Hypothalamus (tissue), 51 donors: Measurements from ENCODE around the gene WAC.
"Not testable (repeated sequence)": the region's sequence is repeated elsewhere in the genome, so short reads cannot be mapped to it uniquely, and the experiment has no call there.

Experiments
- DNase-seq, 51 donors: peaks; one replicate each; lab custom pipeline; 2025; lab: John Stamatoyannopoulos, UW

WAC gene

DNA sequence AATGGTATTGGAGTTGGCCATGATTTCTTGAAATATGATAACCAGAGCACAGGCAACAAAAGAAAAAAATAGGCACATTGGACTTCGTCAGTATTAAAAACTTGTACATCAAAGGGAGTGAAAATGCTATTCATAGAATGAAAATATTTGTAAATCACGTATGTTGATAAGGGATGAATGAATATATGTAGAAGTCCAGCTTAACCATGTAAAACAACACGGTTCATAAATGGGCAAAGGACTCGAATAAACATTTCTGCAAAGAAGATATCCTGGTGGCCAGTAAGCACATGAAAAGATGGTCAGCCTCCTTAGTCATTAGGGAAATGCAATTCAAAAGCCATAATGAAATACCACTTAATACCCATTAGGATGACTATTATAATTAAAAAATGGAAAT, 68.1 kb downstream of the WAC start:
- no peak for DNase-seq

DNA sequence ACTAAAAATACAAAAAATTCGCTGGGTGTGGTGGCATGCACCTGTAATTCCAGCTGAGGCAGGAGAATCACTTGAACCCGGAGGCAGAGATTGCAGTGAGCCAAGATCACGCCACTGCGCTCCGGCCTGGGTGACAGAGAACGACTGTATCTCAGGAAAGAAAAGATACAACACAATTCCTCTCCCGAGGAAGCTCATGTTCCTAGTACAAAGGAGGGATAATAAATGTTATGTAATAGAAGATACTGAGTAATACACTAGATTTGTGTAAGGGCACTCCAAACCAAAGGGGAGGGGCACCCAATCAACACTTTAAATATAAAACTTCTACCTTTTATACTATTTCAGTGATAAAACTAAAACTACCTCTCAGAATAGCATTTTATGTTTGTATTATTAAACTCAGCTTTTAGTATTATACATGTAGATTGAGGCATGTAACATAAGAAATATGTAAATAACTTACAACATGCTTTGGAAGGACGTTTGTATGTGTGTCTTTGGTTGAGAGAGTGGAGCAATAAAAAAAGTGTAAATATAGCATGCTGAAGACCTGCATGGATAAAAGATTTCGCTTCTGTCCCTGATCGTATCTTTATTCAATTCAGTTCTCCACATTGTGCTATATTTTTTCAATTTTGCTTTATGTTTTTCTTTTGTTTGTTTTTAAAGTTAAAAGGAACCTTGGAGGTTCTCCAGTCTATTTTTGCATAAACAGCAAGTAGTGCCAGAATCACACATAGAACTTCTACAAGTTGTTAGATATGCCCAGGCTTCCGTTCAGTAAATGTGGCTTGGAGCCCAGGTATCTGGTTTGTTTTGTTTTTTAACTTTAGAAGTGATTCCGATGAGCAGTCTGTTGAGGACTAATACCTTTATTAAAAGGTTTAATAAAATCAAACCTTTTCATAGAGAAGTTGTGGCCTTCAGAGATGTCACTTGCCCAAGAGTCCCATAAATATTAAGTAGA, 71.9 kb downstream of the WAC start:
- DNase-seq = no peak

DNA sequence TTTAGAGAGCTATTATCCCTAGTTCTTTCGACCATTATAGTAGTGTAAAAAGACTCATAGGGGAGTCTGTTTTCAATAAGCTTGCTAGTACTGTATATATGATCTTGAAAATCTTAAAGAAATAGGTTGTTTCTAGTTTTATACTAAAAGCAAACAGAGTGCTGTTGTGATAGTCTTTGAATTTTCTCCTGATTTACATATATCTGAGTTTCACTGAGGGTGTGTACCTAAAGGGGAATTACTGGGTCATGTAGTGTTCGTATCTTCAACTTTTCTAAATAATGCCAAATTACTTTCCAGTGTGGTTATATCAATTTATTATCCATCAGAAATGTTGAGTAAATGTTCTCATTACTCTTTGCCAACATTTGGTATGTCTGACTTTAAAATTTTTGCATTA, 73.7 kb downstream of the WAC start:
- DNase-seq = no peak

DNA sequence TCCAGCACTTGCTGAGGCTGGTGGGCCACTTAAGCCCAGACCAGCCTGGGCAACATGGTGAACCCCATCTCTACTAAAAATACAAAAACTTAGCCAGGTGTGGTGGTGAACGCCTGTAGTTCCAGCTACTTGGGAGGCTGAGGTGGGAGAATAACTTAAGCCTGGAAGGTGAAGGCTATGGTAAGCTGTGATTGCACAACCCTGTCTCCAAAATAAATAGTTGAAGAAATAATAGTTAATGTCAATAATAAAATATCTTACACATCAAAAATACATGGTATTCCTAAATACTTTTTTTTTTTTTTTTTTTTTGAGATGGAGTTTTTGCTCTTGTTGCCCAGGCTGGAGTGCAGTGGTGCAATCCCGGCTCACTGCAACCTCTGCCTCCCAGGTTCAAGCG, 76.7 kb downstream of the WAC start:
- not testable (repeated sequence) for DNase-seq

DNA sequence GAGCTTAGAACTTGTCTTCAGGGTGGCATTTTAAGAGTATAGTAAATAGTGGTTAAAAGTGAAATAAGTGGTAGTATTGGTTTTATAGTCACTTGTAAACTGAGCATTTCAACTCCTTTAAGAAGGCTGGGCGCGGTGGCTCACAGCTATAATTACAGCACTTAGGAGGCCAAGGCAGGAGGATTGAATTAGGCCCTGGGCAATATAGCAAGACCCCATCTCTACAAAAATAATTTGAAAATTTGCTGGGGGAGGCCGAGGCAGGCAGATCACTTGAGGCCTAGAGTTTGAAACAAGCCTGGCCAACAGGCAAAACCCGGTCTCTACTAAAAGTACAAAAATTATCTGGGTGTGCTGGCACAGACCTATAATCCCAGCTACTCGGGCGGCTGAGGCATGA, 80.0 kb downstream of the WAC start:
- DNase-seq = no peak

DNA sequence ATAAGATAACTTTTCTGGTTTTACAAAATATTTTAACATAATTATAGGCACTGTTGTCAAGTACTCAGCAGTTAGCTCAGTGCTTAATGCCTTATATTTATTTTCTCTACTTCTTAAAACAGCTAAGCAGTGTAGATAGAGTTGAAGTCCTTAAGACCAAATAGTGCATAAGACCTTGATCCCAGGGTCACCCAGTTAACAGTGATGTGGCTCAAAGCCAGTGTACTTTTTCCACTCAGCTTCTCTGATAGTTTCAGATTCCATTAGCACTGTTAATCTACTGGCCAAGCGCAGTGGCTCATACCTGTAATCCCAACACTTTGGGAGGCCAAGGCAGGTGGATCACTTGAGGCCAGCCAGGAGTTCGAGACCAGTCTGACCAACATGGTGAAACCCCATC, 83.6 kb downstream of the WAC start:
- no peak for DNase-seq

DNA sequence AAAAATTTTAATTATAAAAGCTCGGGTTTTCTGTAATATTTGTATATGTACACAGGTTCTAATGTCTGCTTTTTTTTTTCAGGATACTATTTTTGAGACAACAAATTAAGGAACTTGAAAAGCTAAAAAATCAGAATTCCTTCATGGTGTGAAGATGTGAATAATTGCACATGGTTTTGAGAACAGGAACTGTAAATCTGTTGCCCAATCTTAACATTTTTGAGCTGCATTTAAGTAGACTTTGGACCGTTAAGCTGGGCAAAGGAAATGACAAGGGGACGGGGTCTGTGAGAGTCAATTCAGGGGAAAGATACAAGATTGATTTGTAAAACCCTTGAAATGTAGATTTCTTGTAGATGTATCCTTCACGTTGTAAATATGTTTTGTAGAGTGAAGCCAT, 86.5 kb downstream of the WAC start:
- no peak for DNase-seq

DNA sequence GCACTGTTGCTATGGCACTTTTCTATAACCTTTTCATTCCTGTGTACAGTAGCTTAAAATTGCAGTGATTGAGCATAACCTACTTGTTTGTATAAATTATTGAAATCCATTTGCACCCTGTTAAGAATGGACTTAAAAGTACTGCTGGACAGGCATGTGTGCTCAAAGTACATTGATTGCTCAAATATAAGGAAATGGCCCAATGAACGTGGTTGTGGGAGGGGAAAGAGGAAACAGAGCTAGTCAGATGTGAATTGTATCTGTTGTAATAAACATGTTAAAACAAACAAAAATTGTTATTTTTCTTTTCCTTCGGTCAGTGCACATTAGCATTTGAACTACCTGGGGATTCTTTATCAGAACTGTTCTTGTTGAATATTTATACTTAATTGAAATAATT, 87.3 kb downstream of the WAC start:
- DNase-seq = no peak

DNA sequence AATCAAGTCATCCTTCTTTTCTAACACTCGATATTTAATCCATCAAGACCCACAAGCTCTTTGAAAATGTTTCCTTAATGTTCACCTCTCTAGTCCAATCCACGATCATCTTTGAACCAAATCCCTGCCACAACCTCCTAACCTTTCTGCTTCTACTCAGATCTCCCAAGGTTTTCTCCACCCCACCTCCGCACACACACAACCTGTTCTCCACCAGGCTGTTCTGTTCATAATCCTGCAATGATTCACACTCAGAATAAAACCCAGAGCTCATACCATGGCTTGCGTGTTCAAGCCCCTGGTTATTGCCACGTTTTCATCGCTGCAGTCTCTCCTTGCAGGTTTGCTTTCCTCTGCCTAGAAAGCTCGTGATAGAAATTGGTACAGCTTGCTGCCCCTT, 90.6 kb downstream of the WAC start:
- DNase-seq = no peak

DNA sequence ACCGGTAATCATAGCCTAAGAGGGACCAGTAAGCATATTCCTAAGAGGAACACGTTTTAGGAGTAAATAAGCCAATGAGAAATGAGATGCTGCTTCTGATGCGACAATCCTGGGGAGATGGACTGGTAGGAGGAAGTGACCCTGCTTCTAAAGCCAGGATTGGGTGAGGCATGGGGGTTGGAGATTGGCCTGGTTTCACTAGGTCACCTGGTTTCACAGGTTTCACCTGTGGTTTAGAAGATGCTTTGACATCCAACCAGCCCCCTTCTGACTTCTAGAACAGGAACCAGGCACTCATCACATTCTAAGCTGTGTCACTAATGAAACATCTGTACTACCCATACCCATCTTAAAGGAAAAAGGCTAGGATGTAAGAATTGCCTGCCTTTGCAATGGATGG, 91.4 kb downstream of the WAC start:
- DNase-seq = no peak

DNA sequence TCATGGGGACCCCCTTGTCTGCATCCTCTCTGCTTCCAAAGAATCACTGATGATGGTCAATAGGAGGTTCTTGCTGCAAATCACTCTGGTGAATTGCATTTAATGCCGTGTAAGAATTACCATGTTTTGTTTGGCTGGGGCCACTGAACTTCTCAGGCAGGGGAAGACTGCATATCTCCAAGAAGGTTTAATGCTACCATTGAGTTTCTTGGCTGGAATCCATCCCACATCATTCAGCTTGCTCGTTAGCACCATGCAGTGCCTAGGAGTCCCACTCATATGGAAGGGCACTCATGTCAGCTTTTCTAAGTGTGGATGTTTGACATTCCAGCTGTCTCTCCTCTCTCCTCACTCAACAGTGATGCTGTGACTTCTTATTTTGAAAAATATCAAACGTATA, 94.2 kb downstream of the WAC start:
- DNase-seq = no peak

DNA sequence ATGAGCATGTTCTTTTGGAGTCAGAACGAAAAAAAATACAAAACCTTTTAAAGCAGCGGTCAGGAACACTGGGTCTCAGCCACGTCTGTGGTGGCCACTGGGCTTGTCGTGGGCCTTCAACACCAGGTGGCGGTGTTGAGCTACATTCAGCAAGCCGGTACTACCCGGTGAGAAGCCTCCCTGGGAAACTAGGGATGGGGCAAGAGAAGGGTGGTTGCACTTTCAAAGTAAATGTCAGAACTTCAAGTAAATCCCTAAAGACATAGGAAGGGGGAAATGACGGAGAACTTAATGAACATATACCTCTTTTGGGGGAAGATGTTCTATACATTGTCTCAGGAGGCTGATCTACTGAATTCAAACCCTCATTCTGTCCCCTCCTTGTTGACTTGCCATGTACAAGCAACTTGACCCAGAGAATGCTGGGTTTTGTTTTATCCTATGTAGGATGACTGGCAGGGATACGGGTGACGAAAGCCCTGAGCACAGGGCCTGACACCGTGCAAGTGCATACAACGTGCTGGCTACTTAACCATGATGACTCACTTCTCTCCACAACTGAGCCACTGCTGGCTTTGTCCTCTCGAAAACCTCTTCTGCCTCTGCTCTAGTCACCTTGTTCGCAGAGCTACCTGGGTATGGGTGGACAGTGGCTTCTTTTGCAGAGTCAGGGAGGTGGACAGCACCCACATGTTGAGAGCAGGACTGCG, 95.4 kb downstream of the WAC start:
- peak in 47 of 51 donors; percentile 2 to 87 (median 56) for DNase-seq

DNA sequence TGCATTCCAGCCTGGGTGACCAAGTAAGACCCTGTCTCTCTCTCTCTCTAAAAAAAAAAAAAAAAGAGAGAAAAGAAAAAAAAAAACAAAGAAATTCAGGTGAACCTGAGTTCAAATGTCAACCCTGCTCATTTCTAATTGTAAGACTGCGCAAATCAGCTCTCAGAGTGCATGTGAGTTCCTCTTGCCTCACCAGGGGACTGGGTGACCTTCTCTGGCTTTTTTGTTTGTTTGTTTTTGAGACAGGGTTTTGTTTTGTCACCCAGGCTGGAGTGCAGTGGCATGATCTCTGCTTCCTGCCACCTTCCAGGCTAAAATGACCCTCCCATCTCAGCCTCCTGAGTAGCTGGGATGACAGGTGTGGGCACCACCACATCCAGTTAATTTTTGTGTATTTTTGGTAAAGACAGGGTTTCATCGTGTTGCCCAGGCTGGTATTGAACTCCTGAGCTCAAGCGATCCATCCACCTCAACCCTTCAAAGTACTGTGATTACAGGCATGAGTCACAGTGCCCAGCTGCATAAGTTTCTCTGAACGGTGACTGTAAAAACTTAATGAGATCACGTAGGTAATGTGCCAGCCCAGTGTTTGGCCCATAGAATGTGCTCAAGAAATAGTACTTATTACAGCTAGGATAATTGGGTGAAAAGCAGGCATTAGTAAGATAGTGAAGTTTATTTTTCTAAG, 99.1 kb downstream of the WAC start:
- no peak for DNase-seq

DNA sequence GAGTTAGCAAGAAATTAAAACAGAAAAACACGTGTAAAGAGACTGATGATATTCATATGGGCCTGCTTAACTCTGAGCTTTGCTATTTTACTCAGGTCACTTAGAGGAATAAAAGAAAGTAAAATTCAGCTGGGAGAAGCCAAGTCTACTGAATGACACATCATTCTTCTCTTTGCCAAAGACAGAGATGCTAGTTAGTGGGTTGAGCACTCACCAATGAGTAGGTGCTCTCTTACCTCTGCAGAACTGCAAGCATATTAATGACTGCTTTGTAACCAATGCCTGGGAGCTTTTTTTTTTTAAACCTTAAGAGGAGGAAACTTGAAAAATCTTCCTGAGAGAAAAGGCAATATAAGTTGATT, 99.6 kb downstream of the WAC start:
- no peak for DNase-seq

DNA sequence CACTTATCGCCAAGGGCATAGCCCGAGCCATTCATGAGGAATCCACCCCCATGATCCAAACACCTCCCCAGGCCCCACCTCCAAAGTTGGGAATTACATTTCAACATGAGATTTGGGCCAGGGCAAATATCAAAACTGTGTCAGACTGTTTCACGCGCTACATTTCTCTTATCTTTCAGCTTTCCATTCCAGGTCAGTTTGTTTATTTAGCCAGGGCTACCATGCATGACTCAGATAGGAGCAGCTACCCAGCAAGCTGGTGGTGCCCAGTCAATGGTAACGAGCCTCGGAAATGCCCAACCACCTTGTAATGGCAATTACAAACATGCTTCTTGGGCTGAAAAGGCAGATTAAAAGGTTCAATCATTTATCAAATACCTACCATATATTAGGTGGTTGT, 100.8 kb downstream of the WAC start:
- no peak for DNase-seq

DNA sequence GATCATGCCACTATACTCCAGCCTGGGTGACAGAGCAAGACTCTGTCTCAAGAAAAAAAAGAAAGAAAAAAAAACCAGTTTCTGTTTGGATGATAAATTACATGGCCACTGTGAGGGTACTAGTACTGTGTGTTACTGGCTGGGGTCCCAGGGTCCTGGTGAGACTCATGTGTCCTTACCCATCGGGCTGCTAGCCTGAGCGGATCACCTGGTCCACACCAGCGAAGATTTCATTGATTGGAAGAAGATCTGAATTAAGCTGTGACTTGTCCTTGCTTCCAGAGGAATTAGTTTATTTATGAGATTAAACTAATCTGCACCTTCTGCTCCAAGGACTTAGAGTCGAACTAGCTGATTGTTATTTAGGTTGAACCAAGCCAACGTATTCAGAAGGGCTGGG, 104.4 kb downstream of the WAC start:
- no peak for DNase-seq

DNA sequence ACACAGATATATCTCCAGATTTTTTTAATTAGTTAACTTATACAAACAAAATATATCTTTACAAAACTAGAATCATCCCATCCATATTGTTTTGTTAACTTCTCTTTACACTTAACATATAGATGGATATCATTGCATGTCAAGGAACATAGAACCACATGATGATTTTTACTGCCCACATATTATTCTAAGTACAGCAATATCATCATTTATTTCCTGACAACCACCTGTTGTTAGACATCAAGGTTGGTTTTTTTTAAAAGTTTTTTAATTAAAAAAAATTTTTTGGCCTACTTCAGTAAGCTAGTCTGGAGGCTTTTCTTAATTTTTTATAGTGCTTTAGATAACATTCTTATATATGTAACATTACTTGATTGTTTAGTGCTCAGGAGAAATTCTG, 105.5 kb downstream of the WAC start:
- no peak for DNase-seq

DNA sequence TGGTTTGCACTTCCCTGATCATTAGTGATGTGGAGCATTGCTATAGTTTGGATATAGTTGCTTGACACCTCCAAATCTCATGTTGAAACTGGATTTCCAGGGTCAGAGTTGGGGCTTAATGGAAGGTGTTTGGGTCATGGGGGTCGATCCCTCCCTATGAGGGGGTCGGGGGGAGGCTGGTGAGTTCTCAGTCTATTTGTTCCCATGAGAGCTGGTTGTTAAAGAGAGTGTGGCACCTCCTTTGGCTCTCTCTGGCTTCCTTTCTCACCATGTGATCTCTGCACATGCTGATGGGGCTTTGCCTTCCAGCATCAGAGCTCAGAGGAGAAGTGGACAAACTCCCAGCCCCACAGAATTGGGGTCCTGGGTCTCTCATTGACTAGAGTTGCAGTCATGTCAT, 107.6 kb downstream of the WAC start:
- DNase-seq = no peak

DNA sequence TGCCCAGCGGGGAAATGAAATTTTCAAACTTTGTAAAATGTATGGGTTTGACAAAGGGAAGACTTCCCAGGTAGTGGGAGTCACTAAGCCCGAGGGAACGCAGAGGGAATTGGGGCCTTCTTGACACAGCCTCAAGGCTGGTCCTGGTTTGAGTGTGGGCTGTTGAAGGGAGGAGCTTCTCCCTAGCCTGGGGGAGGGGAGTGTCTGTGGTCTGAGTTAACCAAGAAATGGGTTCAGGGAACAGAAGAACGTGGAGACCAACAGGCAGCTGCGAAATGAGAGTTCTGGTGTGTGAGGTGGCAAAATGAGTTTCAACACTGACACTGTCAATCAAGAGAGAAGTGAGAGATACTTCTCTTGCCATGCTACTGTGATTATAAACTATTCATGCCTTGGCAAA, 111.7 kb downstream of the WAC start:
- no peak for DNase-seq

DNA sequence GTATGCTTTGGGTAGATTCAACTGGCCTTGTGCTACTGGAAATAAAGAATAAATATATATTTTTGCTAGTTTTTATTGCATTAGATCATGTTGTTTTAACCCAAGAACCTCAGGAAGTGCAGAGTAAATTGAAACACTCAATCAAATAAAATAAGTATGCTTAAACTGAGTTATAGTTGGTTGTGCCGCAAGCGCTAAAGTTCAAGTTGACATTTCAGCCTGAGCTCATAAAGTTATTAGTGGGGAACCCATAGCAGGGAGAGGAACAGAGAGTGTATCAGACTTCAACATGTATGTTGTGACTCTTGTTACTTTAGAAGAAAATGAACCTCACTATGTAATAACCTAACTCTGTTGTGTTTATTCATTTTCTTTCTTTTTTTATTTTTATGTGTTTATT, 119.2 kb downstream of the WAC start:
- DNase-seq = no peak

DNA sequence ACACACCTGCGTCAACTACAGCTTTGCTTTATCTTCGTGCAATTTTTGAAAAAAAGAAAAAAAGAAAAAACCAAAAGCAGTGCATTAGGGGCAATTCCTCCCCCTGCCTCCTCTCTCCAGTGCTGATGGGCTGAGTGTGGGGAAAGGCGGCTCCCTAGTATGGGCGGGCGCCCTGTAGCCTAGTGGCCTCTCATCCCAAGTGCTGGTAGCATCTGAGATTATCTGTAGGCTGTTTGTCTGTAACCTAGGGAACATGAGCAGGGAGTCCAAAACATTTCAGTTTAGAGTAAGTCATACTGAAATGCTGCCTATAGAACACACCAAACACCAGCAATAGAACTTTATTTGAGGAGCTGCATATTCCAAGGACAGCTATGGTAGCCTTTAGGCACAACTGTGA, 119.8 kb downstream of the WAC start:
- DNase-seq = no peak

DNA sequence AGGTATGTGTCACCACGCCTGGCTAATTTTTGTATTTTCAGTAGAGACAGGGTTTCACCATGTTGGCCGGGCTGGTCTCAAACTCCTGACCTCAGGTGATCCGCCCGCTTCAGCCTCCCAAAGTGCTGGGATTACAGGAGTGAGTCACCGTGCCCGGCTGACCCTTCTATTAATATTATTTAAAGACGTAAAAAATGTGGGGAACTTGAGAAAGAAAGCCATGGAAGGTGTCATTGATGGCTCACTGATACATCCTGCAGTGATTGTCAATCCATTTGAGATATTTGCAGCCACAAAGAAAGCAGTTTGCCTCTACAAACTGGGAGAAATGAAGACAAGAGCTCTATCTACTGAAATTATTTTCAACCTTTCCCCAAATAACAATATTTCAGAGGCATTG, 125.9 kb downstream of the WAC start:
- not testable (repeated sequence) for DNase-seq
